Neural progenitor cell (in vitro differentiated cells): ENCODE data around the gene FAHD1.

Source experiments
- EZH2 ChIP-seq: fragments of 200-600 bp; sonication (generic); IDR thresholded peaks from 2 replicates; pipeline ENCODE4 v1.6.1; 2017; ENCODE audit warnings: antibody characterized with exemption, mild to moderate bottlenecking, moderate library complexity
- EZH2phosphoT487 ChIP-seq: fragments of 200-600 bp; sonication (generic); IDR thresholded peaks from 2 replicates; pipeline ENCODE4 v1.6.1; 2017; ENCODE audit warnings: antibody characterized with exemption
- TF ChIP-seq, protein P1 (sequence below): fragments of 200-600 bp; sonication (generic); IDR thresholded peaks from 2 replicates; pipeline ENCODE4 v1.5.1; 2017; ENCODE audit warnings: antibody characterized with exemption, mild to moderate bottlenecking

DNA sequence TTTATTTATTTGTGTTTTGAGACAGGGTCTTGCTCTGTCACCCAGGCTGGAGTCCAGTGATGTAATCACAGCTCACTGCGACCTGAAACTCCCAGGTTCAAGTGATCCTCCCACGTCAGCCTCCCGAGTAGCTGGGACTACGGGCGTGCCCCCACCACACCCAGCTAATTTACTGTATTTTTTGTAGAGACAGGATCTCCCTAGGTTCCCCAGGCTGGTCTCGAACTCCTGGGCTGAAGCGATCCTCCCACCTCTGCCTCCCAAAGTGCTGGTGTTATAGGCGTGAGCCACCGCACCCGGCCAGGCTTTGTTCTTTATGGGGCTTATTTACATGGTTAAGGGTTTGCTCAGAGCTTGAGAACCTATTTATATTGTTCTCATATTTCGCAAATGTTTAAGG lies 50.8 kb downstream of the FAHD1 start:
- TF ChIP-seq EZH2 (no peak), EZH2phosphoT487 (no peak)
- TF ChIP-seq, protein P1, sequence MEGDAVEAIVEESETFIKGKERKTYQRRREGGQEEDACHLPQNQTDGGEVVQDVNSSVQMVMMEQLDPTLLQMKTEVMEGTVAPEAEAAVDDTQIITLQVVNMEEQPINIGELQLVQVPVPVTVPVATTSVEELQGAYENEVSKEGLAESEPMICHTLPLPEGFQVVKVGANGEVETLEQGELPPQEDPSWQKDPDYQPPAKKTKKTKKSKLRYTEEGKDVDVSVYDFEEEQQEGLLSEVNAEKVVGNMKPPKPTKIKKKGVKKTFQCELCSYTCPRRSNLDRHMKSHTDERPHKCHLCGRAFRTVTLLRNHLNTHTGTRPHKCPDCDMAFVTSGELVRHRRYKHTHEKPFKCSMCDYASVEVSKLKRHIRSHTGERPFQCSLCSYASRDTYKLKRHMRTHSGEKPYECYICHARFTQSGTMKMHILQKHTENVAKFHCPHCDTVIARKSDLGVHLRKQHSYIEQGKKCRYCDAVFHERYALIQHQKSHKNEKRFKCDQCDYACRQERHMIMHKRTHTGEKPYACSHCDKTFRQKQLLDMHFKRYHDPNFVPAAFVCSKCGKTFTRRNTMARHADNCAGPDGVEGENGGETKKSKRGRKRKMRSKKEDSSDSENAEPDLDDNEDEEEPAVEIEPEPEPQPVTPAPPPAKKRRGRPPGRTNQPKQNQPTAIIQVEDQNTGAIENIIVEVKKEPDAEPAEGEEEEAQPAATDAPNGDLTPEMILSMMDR = no peak
